PC-9 (cell line): ENCODE measurements around the gene LCA5. TPM values are rescaled to one million over a fixed set of nuclear protein-coding genes. Genes with fewer than 3 reads are reported as not detected.
"Not testable (repeated sequence)": the region's sequence is repeated elsewhere in the genome, so short reads cannot be mapped to it uniquely, and the experiment has no call there.

ENCODE experiments used
- BruUV-seq: library from RNA; stranded (reverse); fragments of 400-500 nt; replicated peaks from 2 replicates; lab custom pipeline; 2021; lab: Mats Ljungman, UMichigan
- CTCF ChIA-PET: fragments of 300-600 bp; sonication (Branson Sonifier 250); formaldehyde crosslinking; loops from one replicate; lab custom pipeline; 2022; ENCODE audit warnings: antibody characterized with exemption; lab: Charles Lee
- POLR2A ChIA-PET: fragments of 300-600 bp; sonication (Branson Sonifier 250); formaldehyde crosslinking; loops from one replicate; lab custom pipeline; 2022; ENCODE audit warnings: antibody characterized with exemption; ENCODE audit not compliant: unreplicated experiment; lab: Charles Lee
- DNase-seq, 2 experiments: peaks; one replicate each; pipeline versions ENCODE4 v3.0.0 to v3.0.0-alpha.2; 2015 to 2022; ENCODE audit warnings: mixed read lengths in 1 of 2
- H2AFZ ChIP-seq: fragments of 200-600 bp; sonication (generic); 2 replicates; pipeline ENCODE4 v1.8.1; 2017; ENCODE audit warnings: antibody characterized with exemption
- H3F3A ChIP-seq: fragments of 200-600 bp; sonication (generic); 2 replicates; pipeline ENCODE4 v1.8.1; 2017; ENCODE audit warnings: antibody characterized with exemption, mild to moderate bottlenecking, low read depth; ENCODE audit not compliant: insufficient read depth
- H3K27ac ChIP-seq: fragments of 200-600 bp; sonication (generic); 2 replicates; pipeline ENCODE4 v1.6.1; 2016; ENCODE audit warnings: mixed run types
- H3K27me3 ChIP-seq: fragments of 200-600 bp; sonication (generic); 2 replicates; pipeline ENCODE4 v1.6.1; 2016; ENCODE audit warnings: low read depth, mixed run types; ENCODE audit not compliant: insufficient read depth
- H3K36me3 ChIP-seq: fragments of 200-600 bp; sonication (generic); 2 replicates; pipeline ENCODE4 v1.6.1; 2016; ENCODE audit warnings: low read depth, mixed run types
- H3K4me1 ChIP-seq: fragments of 200-600 bp; sonication (generic); replicated peaks from 2 replicates; pipeline ENCODE4 v1.6.1; 2016; ENCODE audit warnings: mixed run types; ENCODE audit not compliant: insufficient read depth
- H3K4me2 ChIP-seq: fragments of 200-600 bp; sonication (generic); 2 replicates; pipeline ENCODE4 v1.6.1; 2017; ENCODE audit warnings: mixed run types
- H3K4me3 ChIP-seq: fragments of 200-600 bp; sonication (generic); 2 replicates; pipeline ENCODE4 v1.6.1; 2016; ENCODE audit warnings: mixed run types
- H3K79me2 ChIP-seq: fragments of 200-600 bp; sonication (generic); 2 replicates; pipeline ENCODE4 v1.6.1; 2017; ENCODE audit warnings: low read depth, mixed run types
- H3K9me2 ChIP-seq: fragments of 200-600 bp; sonication (generic); 2 replicates; pipeline ENCODE4 v1.8.1; 2017; ENCODE audit warnings: mild to moderate bottlenecking; ENCODE audit not compliant: insufficient read depth
- H3K9me3 ChIP-seq: fragments of 200-600 bp; sonication (generic); 2 replicates; pipeline ENCODE4 v1.8.1; 2016; ENCODE audit warnings: low read depth; ENCODE audit not compliant: insufficient read depth
- H4K20me1 ChIP-seq: fragments of 200-600 bp; sonication (generic); 2 replicates; pipeline ENCODE4 v1.8.1; 2017; ENCODE audit not compliant: insufficient read depth
- EZH2 ChIP-seq: fragments of 200-600 bp; sonication (generic); IDR thresholded peaks from 2 replicates; pipeline ENCODE4 v1.8.0; 2017; ENCODE audit warnings: antibody characterized with exemption, low read depth
- intact Hi-C: fragments of 100-400 bp; cut with micrococcal nuclease; formaldehyde crosslinking; loops from one replicate; pipeline ENCODE4 v1.10.0; 2022; ENCODE audit not compliant: unreplicated experiment
- total RNA-seq: library from RNA; stranded (reverse); gene quantifications from 2 replicates; pipeline ENCODE4 v1.2.3, GENCODE V29; 2021
- TF ChIP-seq, protein P1 (sequence below): fragments of 200-600 bp; sonication (generic); conservative IDR thresholded peaks from 2 replicates; pipeline ENCODE4 v1.6.1; 2017; ENCODE audit warnings: mixed run types, antibody characterized with exemption, mild to moderate bottlenecking, moderate library complexity

Gene LCA5
- total RNA-seq, 1 experiment from 2014 or later, result 5.4 TPM

DNA sequence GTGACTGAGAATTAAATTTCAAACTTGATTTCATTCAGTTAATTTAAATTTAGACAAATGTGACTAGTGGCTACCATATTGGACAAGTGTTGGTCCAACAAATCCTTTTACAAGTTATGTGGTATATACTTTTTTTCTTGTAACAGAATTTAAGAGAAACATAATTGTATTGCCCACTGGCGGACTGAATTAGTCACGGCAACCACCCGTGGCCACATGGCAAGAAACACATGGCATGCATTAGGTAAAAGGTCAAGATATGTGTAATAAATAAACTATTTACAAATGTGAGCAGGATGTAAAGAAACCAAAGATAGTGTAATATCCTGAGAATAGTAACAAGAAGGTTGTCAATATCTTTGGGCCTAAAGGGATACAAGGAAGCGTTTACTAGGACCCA is 91.2 kb downstream of the LCA5 start:
- Histone ChIP-seq H3K9me3 (no peaks in the 10 kb centered on the region), H3K79me2 (no peaks in the 10 kb centered on the region), H3K9me2 (no peaks in the 10 kb centered on the region), H3K27me3 (no peaks in the 10 kb centered on the region), H3K36me3 (no peaks in the 10 kb centered on the region), H3K4me2 (no peak overlapping the region), H3K27ac (no peak overlapping the region), H2AFZ (no peak overlapping the region), H3K4me3 (no peak overlapping the region), H4K20me1 (no peaks in the 10 kb centered on the region), H3F3A (no peaks in the 10 kb centered on the region), H3K4me1 (no peaks in the 10 kb centered on the region)
- TF ChIP-seq, protein P1, sequence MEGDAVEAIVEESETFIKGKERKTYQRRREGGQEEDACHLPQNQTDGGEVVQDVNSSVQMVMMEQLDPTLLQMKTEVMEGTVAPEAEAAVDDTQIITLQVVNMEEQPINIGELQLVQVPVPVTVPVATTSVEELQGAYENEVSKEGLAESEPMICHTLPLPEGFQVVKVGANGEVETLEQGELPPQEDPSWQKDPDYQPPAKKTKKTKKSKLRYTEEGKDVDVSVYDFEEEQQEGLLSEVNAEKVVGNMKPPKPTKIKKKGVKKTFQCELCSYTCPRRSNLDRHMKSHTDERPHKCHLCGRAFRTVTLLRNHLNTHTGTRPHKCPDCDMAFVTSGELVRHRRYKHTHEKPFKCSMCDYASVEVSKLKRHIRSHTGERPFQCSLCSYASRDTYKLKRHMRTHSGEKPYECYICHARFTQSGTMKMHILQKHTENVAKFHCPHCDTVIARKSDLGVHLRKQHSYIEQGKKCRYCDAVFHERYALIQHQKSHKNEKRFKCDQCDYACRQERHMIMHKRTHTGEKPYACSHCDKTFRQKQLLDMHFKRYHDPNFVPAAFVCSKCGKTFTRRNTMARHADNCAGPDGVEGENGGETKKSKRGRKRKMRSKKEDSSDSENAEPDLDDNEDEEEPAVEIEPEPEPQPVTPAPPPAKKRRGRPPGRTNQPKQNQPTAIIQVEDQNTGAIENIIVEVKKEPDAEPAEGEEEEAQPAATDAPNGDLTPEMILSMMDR, result no peak
- no peak for TF ChIP-seq EZH2
- POLR2A ChIA-PET, result no interaction called here
- DNase-seq, result no peak
- CTCF ChIA-PET, result no interaction called here
- no TSS peak for BruUV-seq
- intact Hi-C loops, result no loop called here

DNA sequence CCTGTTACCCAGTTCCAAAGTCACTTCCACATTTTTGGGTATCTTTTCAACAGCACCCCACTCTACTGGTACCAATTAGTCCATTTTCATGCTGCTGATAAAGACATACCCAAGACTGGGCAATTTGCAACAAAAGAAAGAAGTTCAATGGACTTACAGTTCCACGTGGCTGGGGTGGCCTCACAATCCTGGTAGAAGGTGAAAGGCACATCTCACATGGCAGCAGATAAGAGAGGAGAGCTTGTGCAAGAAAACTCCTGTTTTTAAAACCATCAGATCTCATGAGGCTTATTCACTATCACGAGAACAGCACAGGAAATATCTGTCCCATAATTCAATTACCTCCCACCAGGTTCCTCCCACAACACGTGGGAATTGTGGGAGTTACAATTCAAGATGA is 93.4 kb downstream of the LCA5 start:
- H3F3A ChIP-seq, H3K4me2 ChIP-seq, H2AFZ ChIP-seq, H3K4me1 ChIP-seq, BruUV-seq, CTCF ChIA-PET, DNase-seq, POLR2A ChIA-PET, H3K27ac ChIP-seq, H3K9me2 ChIP-seq, H3K27me3 ChIP-seq, intact Hi-C loops, H3K9me3 ChIP-seq, H3K79me2 ChIP-seq, H4K20me1 ChIP-seq, H3K36me3 ChIP-seq, H3K4me3 ChIP-seq: not testable (repeated sequence)

DNA sequence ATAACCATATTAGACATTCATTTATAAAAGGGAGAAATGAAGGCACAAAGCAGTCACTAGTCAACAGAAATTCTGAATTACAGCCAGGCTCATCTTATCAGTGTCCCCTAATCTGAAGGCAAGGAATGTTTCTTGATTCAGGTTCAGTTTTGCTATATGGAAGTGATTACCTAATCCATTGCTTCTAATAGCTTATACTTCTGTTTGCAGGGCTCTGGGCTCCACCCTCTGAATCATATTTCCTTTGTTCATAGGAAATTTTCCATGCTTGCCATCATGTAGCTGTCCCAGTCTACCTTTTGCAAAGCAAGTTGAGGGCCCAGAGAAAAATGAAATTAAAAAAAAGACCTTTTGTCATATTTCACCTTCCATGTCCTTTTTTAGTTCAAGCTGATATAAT is 96.0 kb downstream of the LCA5 start:
- H3F3A ChIP-seq, result no peaks in the 10 kb centered on the region
- no peak overlapping the region for H3K4me3 ChIP-seq
- intact Hi-C loops, result no loop called here
- DNase-seq, result no peak
- H4K20me1 ChIP-seq, result no peaks in the 10 kb centered on the region
- H3K27me3 ChIP-seq, result no peaks in the 10 kb centered on the region
- ChIA-PET POLR2A (no interaction called here), CTCF (no interaction called here)
- no peaks in the 10 kb centered on the region for H3K9me3 ChIP-seq
- H3K36me3 ChIP-seq, result no peaks in the 10 kb centered on the region
- no peak for TF ChIP-seq EZH2
- TF ChIP-seq, protein P1, result no peak
- no peak overlapping the region for H2AFZ ChIP-seq
- H3K4me1 ChIP-seq, result no peaks in the 10 kb centered on the region
- no peak overlapping the region for H3K27ac ChIP-seq
- BruUV-seq, result no TSS peak
- H3K79me2 ChIP-seq, result no peaks in the 10 kb centered on the region
- no peaks in the 10 kb centered on the region for H3K9me2 ChIP-seq
- H3K4me2 ChIP-seq, result no peak overlapping the region

DNA sequence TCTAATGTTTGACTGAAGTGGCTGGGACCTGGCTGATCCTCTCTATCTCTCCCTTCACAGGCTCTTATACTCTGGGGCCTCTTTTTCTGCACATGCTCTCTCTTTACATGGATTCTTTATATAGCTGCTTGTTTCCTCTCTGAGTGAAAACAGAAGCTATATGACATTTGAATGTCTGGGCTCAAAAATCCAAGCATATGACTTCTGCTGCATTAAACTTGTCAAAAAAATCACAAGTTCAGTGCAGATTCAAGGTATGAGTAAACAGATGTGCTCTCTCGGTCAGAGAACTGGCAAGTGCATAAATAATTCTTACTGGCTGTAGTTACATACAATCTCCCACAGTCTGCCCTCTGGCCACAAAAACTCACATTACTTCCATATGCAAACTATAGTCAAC is 96.6 kb downstream of the LCA5 start:
- Histone ChIP-seq H3K79me2 (no peaks in the 10 kb centered on the region), H2AFZ (no peak overlapping the region), H3K4me2 (no peak overlapping the region), H3K4me3 (no peak overlapping the region), H3K4me1 (no peaks in the 10 kb centered on the region), H3K27me3 (no peaks in the 10 kb centered on the region), H3F3A (no peaks in the 10 kb centered on the region), H3K36me3 (no peaks in the 10 kb centered on the region), H4K20me1 (no peaks in the 10 kb centered on the region), H3K9me2 (no peaks in the 10 kb centered on the region), H3K9me3 (no peaks in the 10 kb centered on the region), H3K27ac (no peak overlapping the region)
- DNase-seq, result no peak
- intact Hi-C loops, result no loop called here
- BruUV-seq, result no TSS peak
- POLR2A ChIA-PET, result interaction anchor here (0.5 kb wide), 1 partner anchor 190 kb away, joined by 5 read pairs; the partner anchor contains the start of gene SH3BGRL2
- CTCF ChIA-PET, result no interaction called here
- TF ChIP-seq, protein P1, result no peak
- no peak for TF ChIP-seq EZH2
